Measurements from ENCODE around the gene PHOX2B.

DNA sequence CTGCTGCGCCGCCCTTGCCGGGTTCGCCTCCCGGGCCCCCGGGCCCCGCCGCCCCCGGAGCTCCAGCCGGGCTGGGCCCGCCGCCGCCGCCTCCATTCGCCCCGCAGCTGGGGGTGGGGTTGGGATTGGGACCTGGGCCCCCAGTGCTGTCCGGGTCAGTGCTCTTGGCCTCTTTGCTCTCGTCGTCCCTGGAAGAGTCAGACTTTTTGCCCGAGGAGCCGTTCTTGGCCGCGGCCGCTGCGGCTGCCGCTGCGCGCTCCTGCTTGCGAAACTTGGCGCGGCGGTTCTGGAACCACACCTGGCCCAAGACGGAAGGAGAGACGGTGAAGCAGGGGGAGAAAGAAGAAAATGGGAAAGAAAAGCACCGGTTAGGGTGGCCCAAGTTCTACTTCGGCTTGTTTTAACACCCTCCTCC, 2.5 kb downstream of the PHOX2B start:
- TF ChIP-seq GTF2F1 (IDR thresholded peaks at IDR 0.05; ENCODE audit: low read depth, low read length) (no peak), CHD2 (IDR thresholded peaks at IDR 0.05; ENCODE audit: low read depth, low read length) (no peak), SIN3B (IDR thresholded peaks at IDR 0.05; ENCODE audit: low read depth) (no peak), GTF2E2 (tag; IDR thresholded peaks at IDR 0.05) (no peak)
